GM18873 (cell line): Measurements from ENCODE around the gene SLC22A23.

Experiments used
- ATAC-seq: cut with Tn5 transposase; IDR thresholded peaks from one replicate; pipeline ENCODE4 v1.9.1; 2021; ENCODE audit warnings: mild to moderate bottlenecking, moderate library complexity, moderate number of reproducible peaks; ENCODE audit not compliant: unreplicated experiment, low FRiP score

The SLC22A23 gene

GRCh38 chr6:3340894-3341293 lies 116.0 kb downstream of the SLC22A23 start:
- no peak for ATAC-seq

- ATAC-seq, result no peak
These were observed 116.5 kb downstream of the SLC22A23 start for GRCh38 chr6:3340358-3340802.

DNA sequence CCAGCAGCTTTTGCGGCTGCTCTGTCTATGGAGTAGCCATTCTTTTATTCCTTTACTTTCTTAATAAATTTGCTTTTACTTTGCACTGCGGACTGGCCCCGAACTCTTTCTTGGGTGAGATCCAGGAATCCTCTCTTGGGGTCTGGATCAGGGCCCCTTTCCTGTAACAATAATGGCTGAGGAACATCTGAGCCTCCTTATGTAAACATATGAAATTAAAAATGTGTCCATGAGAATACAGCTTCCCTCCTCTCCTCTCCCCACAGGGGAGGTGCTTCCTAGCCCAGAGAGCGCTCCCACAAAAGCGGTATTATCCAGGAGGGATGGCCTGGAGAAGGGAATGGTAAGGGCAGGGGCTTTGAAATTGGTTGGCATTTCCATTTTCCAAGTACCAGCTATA lies 117.0 kb downstream of the SLC22A23 start:
- ATAC-seq, result no peak

GRCh38 chr6:3337521-3338350 lies 119.1 kb downstream of the SLC22A23 start:
- no peak for ATAC-seq

DNA sequence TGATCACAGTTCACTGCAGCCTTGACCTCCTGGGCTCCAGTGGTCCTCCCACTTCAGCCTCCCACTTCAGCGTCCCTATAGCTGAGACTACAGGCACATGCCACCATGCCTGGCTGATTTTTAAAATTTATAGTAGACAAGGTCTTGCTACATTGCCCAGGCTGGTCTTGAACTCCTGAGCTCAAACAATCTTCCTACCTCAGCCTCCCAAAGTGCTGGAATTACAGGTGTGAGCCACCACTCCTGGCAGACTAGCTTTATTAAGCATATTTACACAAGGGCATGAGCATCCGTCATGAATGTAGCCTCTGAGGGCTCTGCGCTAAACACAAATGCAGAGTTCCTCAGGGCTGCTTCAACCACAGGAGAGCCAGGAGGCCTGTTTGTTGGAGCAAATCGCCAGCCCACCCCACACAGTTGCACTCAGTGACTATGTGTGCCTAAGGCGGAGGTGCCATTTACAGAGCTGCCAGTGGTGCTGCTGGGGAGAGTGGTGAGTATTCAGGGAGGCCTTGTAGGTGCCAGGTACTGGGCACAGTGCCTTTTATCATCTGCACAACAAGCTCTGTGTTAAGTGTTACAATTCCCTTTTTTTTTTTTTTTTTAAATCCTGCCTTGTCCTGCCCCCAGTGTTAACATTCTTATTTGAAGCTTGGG lies 119.9 kb downstream of the SLC22A23 start:
- ATAC-seq, result no peak

DNA sequence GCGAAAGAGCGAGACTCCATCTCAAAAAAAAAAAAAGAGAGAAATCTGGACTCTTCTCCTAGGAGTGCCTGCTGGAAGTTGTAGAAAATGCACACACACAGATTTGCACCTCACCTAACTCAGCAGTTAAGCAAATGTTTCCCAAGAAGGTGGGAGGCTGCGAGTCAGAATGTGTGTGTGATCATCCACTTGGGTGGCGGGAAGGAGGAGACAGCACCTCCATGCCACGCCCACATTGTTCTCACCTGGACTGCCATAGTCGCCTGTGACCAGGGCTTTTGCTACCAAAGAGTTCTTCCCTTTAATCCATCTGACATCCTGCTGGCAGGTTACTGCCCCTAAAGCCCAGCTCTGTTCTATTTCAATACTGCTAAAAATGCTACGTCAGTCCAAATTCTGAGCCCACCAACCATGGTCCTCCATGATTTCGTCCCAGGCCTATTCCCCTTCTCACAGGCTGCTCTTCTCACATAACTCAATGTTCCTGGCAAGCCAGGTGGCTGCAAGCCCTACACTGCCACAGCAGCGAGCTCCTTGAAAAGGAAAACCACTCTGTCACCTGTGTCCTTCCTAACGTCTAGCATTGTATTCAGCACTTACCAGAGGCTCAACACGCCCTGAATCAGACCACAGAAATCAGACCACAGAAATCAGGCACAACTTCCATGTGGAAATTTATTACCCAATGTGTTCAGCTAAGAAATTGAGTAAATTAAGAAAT lies 120.6 kb downstream of the SLC22A23 start:
- ATAC-seq, result no peak

DNA sequence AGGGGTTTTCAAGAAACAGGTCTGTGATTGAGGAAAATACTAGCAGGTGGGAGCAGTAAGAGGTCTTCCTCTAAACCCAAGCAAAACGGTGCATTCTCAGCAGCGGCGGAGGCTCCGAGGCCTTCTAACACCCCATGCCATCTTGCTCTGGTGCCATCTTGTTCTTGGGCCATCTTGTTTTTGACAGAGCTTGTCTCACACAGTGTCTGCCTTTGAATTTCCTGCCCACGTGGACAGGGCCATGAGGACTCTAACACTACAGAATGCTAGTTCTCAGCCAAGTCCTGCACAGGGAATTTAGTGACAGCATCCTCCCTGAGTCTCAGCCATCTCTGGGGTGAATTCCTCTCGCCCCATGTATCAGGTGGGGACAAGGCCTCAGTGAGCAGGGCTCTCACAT lies 121.7 kb downstream of the SLC22A23 start:
- ATAC-seq, result no peak

- no peak for ATAC-seq
These were observed 122.3 kb downstream of the SLC22A23 start for GRCh38 chr6:3334555-3334954.

GRCh38 chr6:3333263-3333662 lies 123.6 kb downstream of the SLC22A23 start:
- ATAC-seq, result no peak

GRCh38 chr6:3331971-3332370 lies 124.9 kb downstream of the SLC22A23 start:
- ATAC-seq, result no peak

GRCh38 chr6:3331494-3331893 lies 125.4 kb downstream of the SLC22A23 start:
- no peak for ATAC-seq

DNA sequence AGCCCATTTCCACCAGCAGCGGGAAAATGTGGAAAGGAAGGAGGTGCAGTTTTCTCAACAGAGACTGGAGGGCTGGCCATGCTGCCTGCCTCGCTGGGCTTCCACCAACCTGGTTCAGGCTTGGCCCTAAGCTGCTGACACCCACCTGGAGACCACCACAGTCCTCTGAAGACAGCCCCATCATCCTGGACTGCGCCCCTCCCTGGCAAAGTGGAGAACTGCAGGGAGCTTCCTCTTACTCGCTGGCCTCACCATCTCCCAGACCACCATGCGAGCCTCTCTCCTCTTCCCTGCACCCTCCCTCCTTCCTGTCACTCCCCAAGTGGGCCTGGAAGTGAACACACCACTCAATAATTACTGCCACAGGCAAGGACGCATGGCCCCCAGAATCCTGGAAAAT lies 126.7 kb downstream of the SLC22A23 start:
- no peak for ATAC-seq

DNA sequence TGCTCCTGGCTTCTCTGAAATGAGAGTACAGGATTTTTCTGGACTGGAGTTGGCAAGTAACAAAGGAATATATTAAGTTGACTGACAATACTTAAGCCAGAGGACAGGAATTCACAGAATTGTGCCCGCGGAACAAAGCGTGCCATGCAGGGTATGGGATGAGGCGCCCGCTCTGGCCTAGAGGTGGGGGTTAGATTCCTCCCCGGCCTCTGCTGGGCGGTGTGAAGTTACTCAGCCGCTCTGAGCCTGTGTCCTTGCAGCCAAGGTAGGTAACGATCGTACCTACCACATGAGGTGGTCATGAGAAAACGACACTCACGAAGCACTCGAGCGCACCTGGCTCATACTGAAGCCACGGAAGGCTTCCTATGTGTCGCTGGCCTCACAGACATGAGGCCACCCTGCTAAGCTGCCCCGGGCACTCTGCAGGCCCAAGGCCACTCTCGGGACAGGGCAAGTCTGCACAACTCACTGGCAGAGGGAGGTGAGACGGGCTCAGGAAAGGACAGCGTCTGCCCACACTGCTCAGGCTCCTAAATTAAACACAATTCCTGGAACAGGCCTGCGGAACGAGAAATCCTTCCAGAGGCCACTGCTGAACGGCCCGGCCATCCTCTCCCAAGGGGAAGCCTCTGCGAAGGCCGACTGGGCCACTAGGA lies 127.3 kb downstream of the SLC22A23 start:
- ATAC-seq, result no peak

DNA sequence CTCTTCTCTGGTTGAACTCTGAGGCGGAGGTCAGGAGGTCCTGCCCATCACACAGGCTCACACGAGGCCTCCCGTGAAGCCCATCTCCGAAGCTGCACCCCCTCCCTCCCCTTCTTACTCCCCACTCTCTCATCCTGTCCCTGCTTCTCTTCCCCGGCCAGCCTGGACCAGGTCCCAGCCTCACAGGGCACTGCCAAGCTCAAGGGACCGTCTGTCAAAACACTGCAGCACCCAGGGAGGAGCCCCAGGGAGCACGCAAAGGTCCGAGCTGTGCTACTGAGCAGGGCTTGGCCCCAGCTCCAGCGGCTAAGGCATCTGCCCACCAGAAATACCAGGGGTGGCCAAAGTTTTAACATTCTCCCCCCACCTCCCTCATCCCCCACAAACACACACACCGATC lies 128.1 kb downstream of the SLC22A23 start:
- no peak for ATAC-seq

GRCh38 chr6:3328145-3328544 lies 128.7 kb downstream of the SLC22A23 start:
- no peak for ATAC-seq

GRCh38 chr6:3327403-3327802 lies 129.4 kb downstream of the SLC22A23 start:
- ATAC-seq, result no peak

- ATAC-seq, result no peak
These were observed 129.9 kb downstream of the SLC22A23 start for GRCh38 chr6:3326981-3327380.

DNA sequence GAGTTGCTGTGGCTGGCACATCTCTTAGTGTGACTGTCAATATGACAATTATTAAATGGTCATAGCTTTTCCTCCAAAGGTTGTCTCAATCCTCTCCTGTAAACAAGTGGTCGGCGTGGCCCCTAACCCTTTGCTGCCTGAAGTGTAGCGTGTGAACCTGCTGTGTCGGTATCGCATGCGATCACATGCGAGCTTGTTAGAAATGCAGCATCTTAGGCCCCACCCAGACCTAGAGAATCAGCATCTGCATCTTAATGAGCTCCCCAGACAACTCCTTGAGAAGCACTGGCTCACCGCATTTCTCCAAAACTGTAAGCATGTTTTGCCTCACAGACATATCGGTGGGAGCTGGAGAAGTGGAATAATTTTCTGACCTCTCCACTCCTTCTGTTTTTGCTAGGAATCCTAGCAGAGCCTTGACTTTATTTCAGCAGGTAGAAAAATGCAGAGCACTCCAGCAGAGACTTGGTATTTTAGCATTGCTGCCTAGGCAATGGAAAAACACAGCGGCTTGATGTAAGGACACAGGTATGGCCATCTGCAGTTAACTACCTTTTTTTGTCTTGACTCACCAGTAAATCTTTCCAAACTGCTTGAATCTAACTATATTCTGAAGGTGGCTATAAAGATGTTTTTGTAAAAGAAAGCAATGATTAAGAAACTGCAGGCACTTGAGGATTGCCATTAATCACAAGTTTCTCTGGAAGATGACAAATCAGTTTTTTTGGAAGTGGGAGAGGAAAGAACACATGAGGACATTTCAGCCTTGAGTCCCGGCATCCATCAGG lies 130.5 kb downstream of the SLC22A23 start:
- no peak for ATAC-seq

- no peak for ATAC-seq
These were observed 131.6 kb downstream of the SLC22A23 start for GRCh38 chr6:3325210-3325609.
